ENCODE results near the gene MGA. TPM values are rescaled to one million over a fixed set of nuclear protein-coding genes. Genes with fewer than 3 reads are reported as not detected.

The MGA gene
- total RNA-seq, 1 donor from 2014 or later: 43.1 TPM

- Histone ChIP-seq H3K27me3 (ENCODE audit: control insufficient read depth, insufficient read depth, low read length) (no peaks in the 10 kb centered on the region), H3K4me3 (ENCODE audit: low read depth, low read length) (no peak overlapping the region), H3K36me3 (ENCODE audit: control insufficient read depth, insufficient read depth, low read length) (peaks cover 2% of the 10 kb centered on the region)
- TF ChIP-seq CTCF (IDR thresholded peaks at IDR 0.05; ENCODE audit: insufficient read depth, low read length, poor library complexity, severe bottlenecking): no peak
- no peak for DNase-seq (ENCODE audit: low read depth)
Measured at GRCh38 chr15:41692049-41692448, 31.8 kb downstream of the MGA start.

- Histone ChIP-seq H3K27me3 (ENCODE audit: control insufficient read depth, insufficient read depth, low read length) (no peaks in the 10 kb centered on the region), H3K36me3 (ENCODE audit: control insufficient read depth, insufficient read depth, low read length) (peaks cover 2% of the 10 kb centered on the region), H3K4me3 (ENCODE audit: low read depth, low read length) (no peak overlapping the region)
- TF ChIP-seq CTCF (IDR thresholded peaks at IDR 0.05; ENCODE audit: insufficient read depth, low read length, poor library complexity, severe bottlenecking): no peak
- DNase-seq (ENCODE audit: low read depth): no peak
Measured at GRCh38 chr15:41693757-41694156, 33.6 kb downstream of the MGA start.

GRCh38 chr15:41695750-41696436 lies 35.7 kb downstream of the MGA start:
- Histone ChIP-seq H3K27me3 (ENCODE audit: control insufficient read depth, insufficient read depth, low read length) (no peaks in the 10 kb centered on the region), H3K36me3 (ENCODE audit: control insufficient read depth, insufficient read depth, low read length) (peaks cover 2% of the 10 kb centered on the region), H3K4me3 (ENCODE audit: low read depth, low read length) (no peak overlapping the region)
- TF ChIP-seq CTCF (IDR thresholded peaks at IDR 0.05; ENCODE audit: insufficient read depth, low read length, poor library complexity, severe bottlenecking): peak; percentile 16
- no peak for DNase-seq (ENCODE audit: low read depth)

GRCh38 chr15:41698779-41699178 lies 38.6 kb downstream of the MGA start:
- Histone ChIP-seq H3K4me3 (ENCODE audit: low read depth, low read length) (no peak overlapping the region), H3K36me3 (ENCODE audit: control insufficient read depth, insufficient read depth, low read length) (peaks cover 2% of the 10 kb centered on the region), H3K27me3 (ENCODE audit: control insufficient read depth, insufficient read depth, low read length) (no peaks in the 10 kb centered on the region)
- DNase-seq (ENCODE audit: low read depth): no peak
- TF ChIP-seq CTCF (IDR thresholded peaks at IDR 0.05; ENCODE audit: insufficient read depth, low read length, poor library complexity, severe bottlenecking): no peak

GRCh38 chr15:41703120-41703519 lies 42.9 kb downstream of the MGA start:
- Histone ChIP-seq H3K27me3 (ENCODE audit: control insufficient read depth, insufficient read depth, low read length) (no peaks in the 10 kb centered on the region), H3K36me3 (ENCODE audit: control insufficient read depth, insufficient read depth, low read length) (no peaks in the 10 kb centered on the region), H3K4me3 (ENCODE audit: low read depth, low read length) (no peak overlapping the region)
- no peak for DNase-seq (ENCODE audit: low read depth)
- no peak for TF ChIP-seq CTCF (IDR thresholded peaks at IDR 0.05; ENCODE audit: insufficient read depth, low read length, poor library complexity, severe bottlenecking)

GRCh38 chr15:41713047-41713446 lies 52.8 kb downstream of the MGA start:
- Histone ChIP-seq H3K36me3 (ENCODE audit: control insufficient read depth, insufficient read depth, low read length) (peaks cover 1% of the 10 kb centered on the region), H3K27me3 (ENCODE audit: control insufficient read depth, insufficient read depth, low read length) (no peaks in the 10 kb centered on the region), H3K4me3 (ENCODE audit: low read depth, low read length) (no peak overlapping the region)
- no peak for DNase-seq (ENCODE audit: low read depth)
- no peak for TF ChIP-seq CTCF (IDR thresholded peaks at IDR 0.05; ENCODE audit: insufficient read depth, low read length, poor library complexity, severe bottlenecking)
